GM12891 (cell line): ENCODE data around the gene CD1E.

Source experiments
- POLR2A ChIP-seq: IDR thresholded peaks from 2 replicates; pipeline ENCODE4 v1.6.1; 2011; ENCODE audit warnings: low read depth, low read length, control low read depth
- POLR2AphosphoS5 ChIP-seq: IDR thresholded peaks from 2 replicates; pipeline ENCODE4 v1.6.1; 2011; ENCODE audit warnings: low read depth, low read length, control low read depth
- SPI1 ChIP-seq: IDR thresholded peaks from 2 replicates; pipeline ENCODE4 v1.6.1; 2011; ENCODE audit warnings: low read depth, low read length, control low read depth
- TAF1 ChIP-seq: IDR thresholded peaks from 2 replicates; pipeline ENCODE4 v1.6.1; 2011; ENCODE audit warnings: low read depth, low read length, control low read depth

GRCh38 chr1:158398818-158399514, 45.3 kb downstream of the CD1E start, which contains the start of gene OR10T2:
- no peak for TF ChIP-seq POLR2A
- no peak for TF ChIP-seq POLR2AphosphoS5
- TF ChIP-seq SPI1: no peak
- no peak for TF ChIP-seq TAF1
